Activated CD4-positive, alpha-beta T cell treated with anti-CD3 and anti-CD28 coated beads, Interleukin-2, Interleukin-6, amounts not matched to agents 100 ng/mL and 50 ng/mL, durations not matched to agents 16 hours and 8 hours (primary cell): Measurements from ENCODE around the gene SBSN.

Source experiments
- DNase-seq: peaks from one replicate; pipeline ENCODE4 v3.0.0-alpha.2; 2020

The SBSN gene

GRCh38 chr19:35554076-35554475, 26.0 kb upstream of the SBSN start:
- DNase-seq: no peak

GRCh38 chr19:35553385-35554000, 25.4 kb upstream of the SBSN start:
- DNase-seq: no peak

GRCh38 chr19:35552534-35553384, 24.6 kb upstream of the SBSN start:
- DNase-seq: no peak

GRCh38 chr19:35551091-35551810, 23.1 kb upstream of the SBSN start:
- DNase-seq: no peak

GRCh38 chr19:35549879-35550523, 21.9 kb upstream of the SBSN start:
- DNase-seq: no peak

- peak; percentile 76 for DNase-seq
These were observed 21.2 kb upstream of the SBSN start for GRCh38 chr19:35549174-35549788.

- DNase-seq: no peak
These were observed 18.4 kb upstream of the SBSN start for GRCh38 chr19:35546532-35546931.

- DNase-seq: peak; percentile 83
These were observed 17.8 kb upstream of the SBSN start for GRCh38 chr19:35545855-35546381.

- DNase-seq: peak; percentile 91
These were observed 17.1 kb upstream of the SBSN start, which contains the start of gene TMEM147 for GRCh38 chr19:35545001-35545854. TSS of gene TMEM147 (plus strand) at chr19:35545626. CDS start at chr19:35545740, 114 bp downstream.

- DNase-seq: no peak
These were observed 16.1 kb upstream of the SBSN start for GRCh38 chr19:35544110-35544802.

- no peak for DNase-seq
These were observed 15.4 kb upstream of the SBSN start for GRCh38 chr19:35543280-35544109.

GRCh38 chr19:35542209-35542608, 14.1 kb upstream of the SBSN start:
- no peak for DNase-seq

- DNase-seq: no peak
These were observed 12.3 kb upstream of the SBSN start for GRCh38 chr19:35540356-35540927.

- DNase-seq: no peak
These were observed 11.7 kb upstream of the SBSN start for GRCh38 chr19:35539850-35540249.

- DNase-seq: no peak
These were observed 11.2 kb upstream of the SBSN start for GRCh38 chr19:35539314-35539713.

- DNase-seq: no peak
These were observed 6.8 kb upstream of the SBSN start for GRCh38 chr19:35534803-35535480.

GRCh38 chr19:35533822-35534392, 5.8 kb upstream of the SBSN start:
- peak; percentile 22 for DNase-seq

GRCh38 chr19:35533201-35533821, 5.2 kb upstream of the SBSN start, which contains the start of gene GAPDHS:
TSS of gene GAPDHS (plus strand) at chr19:35533456. CDS start at chr19:35533528, 72 bp downstream.
- no peak for DNase-seq
